Naive thymus-derived CD4-positive, alpha-beta T cell (primary cell): ENCODE results near the gene SECTM1. TPM values are rescaled to one million over a fixed set of nuclear protein-coding genes. Genes with fewer than 3 reads are reported as not detected.
A peak's percentile ranks its signal among the peaks of the same experiment; 100 is the strongest.

Experiments
- ATAC-seq: fragments of 150-1000 bp; cut with Tn5 transposase; 2 replicates; pipeline ENCODE4 v1.10.0; 2021; ENCODE audit warnings: mild to moderate bottlenecking, moderate library complexity
- CTCF ChIA-PET: fragments of 350-600 bp; sonication (Branson Sonifier 250); formaldehyde crosslinking; loops from one replicate; lab custom pipeline; 2021; ENCODE audit warnings: antibody characterized with exemption; lab: Charles Lee
- POLR2A ChIA-PET: fragments of 350-600 bp; sonication (Branson Sonifier 250); formaldehyde crosslinking; loops from one replicate; lab custom pipeline; 2021; ENCODE audit warnings: antibody characterized with exemption, inconsistent platforms; lab: Charles Lee
- DNase-seq, 9 donors: peaks; one replicate each; pipeline versions ENCODE4 v3.0.0 to v3.0.0-alpha.2; 2020 to 2022; ENCODE audit warnings: mixed read lengths in 1 of 9
- H3K27ac ChIP-seq: one replicate; pipeline ENCODE4 v1.7.0; 2013; ENCODE audit warnings: mild to moderate bottlenecking, low read depth, low read length, moderate library complexity
- H3K27me3 ChIP-seq, 2 donors: one replicate each; pipeline ENCODE4 v1.7.0; 2013; ENCODE audit warnings: low read length in 2 of 2, mild to moderate bottlenecking in 2 of 2, moderate library complexity in 2 of 2; ENCODE audit not compliant: control insufficient read depth in 2 of 2, insufficient read depth in 2 of 2
- H3K36me3 ChIP-seq, 3 experiments: 1 replicate in 2 of 3; 2 replicates in 1 of 3; pipeline ENCODE4 v1.7.0; 2013; ENCODE audit warnings: low read length in 3 of 3, mild to moderate bottlenecking in 3 of 3, moderate library complexity in 1 of 3; ENCODE audit not compliant: insufficient read depth in 3 of 3, control insufficient read depth in 2 of 3
- H3K4me1 ChIP-seq, 2 donors: one replicate each; pipeline ENCODE4 v1.7.0; 2013; ENCODE audit warnings: low read length in 2 of 2, mild to moderate bottlenecking in 2 of 2, moderate library complexity in 1 of 2; ENCODE audit not compliant: control insufficient read depth in 2 of 2, insufficient read depth in 2 of 2
- H3K4me3 ChIP-seq: 2 replicates; pipeline ENCODE4 v1.7.0; 2013; ENCODE audit warnings: mild to moderate bottlenecking, low read length
- H3K9me3 ChIP-seq, 3 experiments: 1 replicate in 2 of 3; 2 replicates in 1 of 3; pipeline ENCODE4 v1.7.0; 2013; ENCODE audit warnings: low read length in 3 of 3; ENCODE audit not compliant: control insufficient read depth in 2 of 3
- H3K27ac Mint-ChIP-seq, 9 donors: one replicate each; pipeline ENCODE4 v1.8.0; 2020 to 2022; ENCODE audit warnings: mixed read lengths in 9 of 9, mild to moderate bottlenecking in 8 of 9, moderate library complexity in 5 of 9, inconsistent platforms in 2 of 9
- H3K27me3 Mint-ChIP-seq, 5 donors: one replicate each; pipeline ENCODE4 v1.8.0; 2021 to 2022; ENCODE audit warnings: mixed read lengths in 5 of 5, mild to moderate bottlenecking in 1 of 5
- H3K36me3 Mint-ChIP-seq, 5 donors: one replicate each; pipeline ENCODE4 v1.8.0; 2020 to 2022; ENCODE audit warnings: mixed read lengths in 5 of 5, mild to moderate bottlenecking in 3 of 5, inconsistent platforms in 1 of 5
- H3K4me1 Mint-ChIP-seq, 7 donors: one replicate each; pipeline ENCODE4 v1.8.0; 2020 to 2022; ENCODE audit warnings: mixed read lengths in 7 of 7, mild to moderate bottlenecking in 3 of 7, inconsistent platforms in 1 of 7
- H3K4me3 Mint-ChIP-seq, 10 donors: one replicate each; pipeline ENCODE4 v1.8.0; 2020 to 2022; ENCODE audit warnings: mild to moderate bottlenecking in 10 of 10, mixed read lengths in 10 of 10, moderate library complexity in 6 of 10, inconsistent platforms in 2 of 10
- H3K9me3 Mint-ChIP-seq, 11 donors: one replicate each; pipeline ENCODE4 v1.8.0; 2020 to 2022; ENCODE audit warnings: mixed read lengths in 11 of 11, mild to moderate bottlenecking in 4 of 11, inconsistent platforms in 1 of 11, moderate library complexity in 1 of 11
- intact Hi-C, 2 donors: fragments of 100-400 bp; cut with micrococcal nuclease; formaldehyde crosslinking; loops; one replicate each; pipeline ENCODE4 v1.15.1; 2023
- polyA plus RNA-seq, 2 donors: library from polyadenylated mRNA; unstranded; fragments of 300-500 nt; fragmentation: Illumina TruSeq; gene quantifications; one replicate each; pipeline ENCODE4 v1.2.3, GENCODE V29; 2021
- total RNA-seq, 6 experiments: library from RNA in 5 of 6; stranded (reverse) in 5 of 6; gene quantifications; 1 replicate in 5 of 6; 2 replicates in 1 of 6; pipeline ENCODE4 v1.2.3 and lab custom pipeline; 2021 to 2026

The SECTM1 gene
- total and polyA plus RNA-seq, 7 experiments from 2014 or later, result 1.5 to 32.4 (median 3.2) TPM

- intact Hi-C loops, result no loop called here
Observed at GRCh38 chr17:82328141-82328993, 5.2 kb downstream of the SECTM1 start.

GRCh38 chr17:82327757-82328140 is 5.8 kb downstream of the SECTM1 start:
- no peaks in the 10 kb centered on the region for H3K9me3 Mint-ChIP-seq
- peak overlapping the region in 1 of 9 donors; percentile 67 for H3K27ac Mint-ChIP-seq
- peaks cover 0 to 1% (median 0%) of the 10 kb centered on the region in 5 donors for H3K27me3 Mint-ChIP-seq
- no peaks in the 10 kb centered on the region for H3K9me3 ChIP-seq
- POLR2A ChIA-PET, result no interaction called here
- H3K4me3 Mint-ChIP-seq, result no peak overlapping the region
- H3K4me1 ChIP-seq, result peaks cover 3 to 4% of the 10 kb centered on the region in 2 donors
- DNase-seq (no peak), ATAC-seq (no peak)
- H3K4me1 Mint-ChIP-seq, result peaks cover 4 to 18% (median 10%) of the 10 kb centered on the region in 7 donors
- H3K4me3 ChIP-seq, result no peak overlapping the region
- H3K27me3 ChIP-seq, result no peaks in the 10 kb centered on the region
- intact Hi-C loops, result no loop called here
- H3K36me3 Mint-ChIP-seq, result no peaks in the 10 kb centered on the region
- no peaks in the 10 kb centered on the region for H3K36me3 ChIP-seq
- no peak overlapping the region for H3K27ac ChIP-seq
- CTCF ChIA-PET, result interaction anchor here (0.8 to 1.4 kb wide), 2 partner anchors 24 to 322 kb away, joined by 4 to 5 read pairs; no protein-coding TSS in a partner anchor

More at GRCh38 chr17:82328141-82328993, 5.2 kb downstream of the SECTM1 start:
- Histone ChIP-seq H3K27ac (no peak overlapping the region), H3K4me3 (no peak overlapping the region), H3K9me3 (no peaks in the 10 kb centered on the region), H3K4me1 (peaks cover 4 to 9% of the 10 kb centered on the region in 2 donors), H3K27me3 (no peaks in the 10 kb centered on the region), H3K36me3 (no peaks in the 10 kb centered on the region)
- POLR2A ChIA-PET, result no interaction called here
- Mint-ChIP-seq H3K27me3 (peaks cover 0 to 4% (median 0%) of the 10 kb centered on the region in 5 donors), H3K9me3 (no peaks in the 10 kb centered on the region), H3K4me3 (no peak overlapping the region), H3K27ac (no peak overlapping the region), H3K36me3 (no peaks in the 10 kb centered on the region), H3K4me1 (peaks cover 7 to 22% (median 14%) of the 10 kb centered on the region in 7 donors)
- CTCF ChIA-PET, result interaction anchor here (0.8 to 1.4 kb wide), 2 partner anchors 25 to 322 kb away, joined by 4 to 5 read pairs; no protein-coding TSS in a partner anchor
- ATAC-seq (no peak), DNase-seq (no peak)

GRCh38 chr17:82327289-82327688 is 6.3 kb downstream of the SECTM1 start:
- DNase-seq, result no peak
- Mint-ChIP-seq H3K9me3 (no peaks in the 10 kb centered on the region), H3K4me1 (peaks cover 0 to 19% (median 7%) of the 10 kb centered on the region in 7 donors), H3K27me3 (no peaks in the 10 kb centered on the region), H3K27ac (peak overlapping the region in 1 of 9 donors; percentile 67), H3K36me3 (no peaks in the 10 kb centered on the region), H3K4me3 (no peak overlapping the region)
- CTCF ChIA-PET, result interaction anchor here (0.8 to 1.4 kb wide), 2 partner anchors 24 to 323 kb away, joined by 4 to 5 read pairs; no protein-coding TSS in a partner anchor
- no peaks in the 10 kb centered on the region for H3K4me1 ChIP-seq
- intact Hi-C loops, result no loop called here
- no peaks in the 10 kb centered on the region for H3K36me3 ChIP-seq
- no peak overlapping the region for H3K27ac ChIP-seq
- no peaks in the 10 kb centered on the region for H3K9me3 ChIP-seq
- H3K27me3 ChIP-seq, result no peaks in the 10 kb centered on the region
- POLR2A ChIA-PET, result interaction anchor here (1.8 kb wide), 1 partner anchor 29 kb away, joined by 4 read pairs; no protein-coding TSS in a partner anchor
- H3K4me3 ChIP-seq, result no peak overlapping the region
- ATAC-seq, result no peak

GRCh38 chr17:82325286-82326180 is 8.0 kb downstream of the SECTM1 start:
- peaks cover 7 to 12% of the 10 kb centered on the region in 2 donors for H3K4me1 ChIP-seq
- Mint-ChIP-seq H3K4me1 (peaks cover 0 to 29% (median 15%) of the 10 kb centered on the region in 7 donors), H3K4me3 (peak overlapping the region in 1 of 10 donors; percentile 7), H3K36me3 (no peaks in the 10 kb centered on the region), H3K9me3 (no peaks in the 10 kb centered on the region), H3K27ac (peak overlapping the region in 4 of 9 donors; percentile 22 to 78 (median 54)), H3K27me3 (no peaks in the 10 kb centered on the region)
- H3K4me3 ChIP-seq, result no peak overlapping the region
- CTCF ChIA-PET, result interaction anchor here (1.0 to 1.3 kb wide), 4 partner anchors 24 to 90 kb away, joined by 3 to 5 read pairs (median 4); no protein-coding TSS in a partner anchor
- H3K27ac ChIP-seq, result no peak overlapping the region
- POLR2A ChIA-PET, result interaction anchor here (0.5 to 1.8 kb wide), 4 partner anchors 8 to 87 kb away, joined by 3 to 5 read pairs (median 4); partner anchors contain the start of genes CD7 and SECTM1
- H3K27me3 ChIP-seq, result no peaks in the 10 kb centered on the region
- intact Hi-C loops, result no loop called here
- ATAC-seq, result no peak
- no peak for DNase-seq
- H3K36me3 ChIP-seq, result no peaks in the 10 kb centered on the region
- H3K9me3 ChIP-seq, result no peaks in the 10 kb centered on the region

- Mint-ChIP-seq H3K36me3 (no peaks in the 10 kb centered on the region), H3K4me3 (peak overlapping the region in 1 of 10 donors; percentile 7), H3K27me3 (no peaks in the 10 kb centered on the region), H3K9me3 (no peaks in the 10 kb centered on the region), H3K27ac (peak overlapping the region in 6 of 9 donors; percentile 15 to 83 (median 69)), H3K4me1 (peaks cover 0 to 29% (median 16%) of the 10 kb centered on the region in 7 donors)
- DNase-seq (no peak), ATAC-seq (no peak)
- ChIA-PET CTCF (interaction anchor here (1.2 to 1.3 kb wide), 3 partner anchors 24 to 89 kb away, joined by 3 to 4 read pairs (median 4); no protein-coding TSS in a partner anchor), POLR2A (interaction anchor here (1.6 to 5.3 kb wide), 2 partner anchors 9 to 23 kb away, joined by 5 to 34 read pairs; partner anchors contain the start of gene SECTM1)
- H3K27ac ChIP-seq, result no peak overlapping the region
- peaks cover 7 to 12% of the 10 kb centered on the region in 2 donors for H3K4me1 ChIP-seq
- no peak overlapping the region for H3K4me3 ChIP-seq
- no peaks in the 10 kb centered on the region for H3K9me3 ChIP-seq
- intact Hi-C loops, result no loop called here
- H3K27me3 ChIP-seq, result no peaks in the 10 kb centered on the region
- no peaks in the 10 kb centered on the region for H3K36me3 ChIP-seq
Observed at GRCh38 chr17:82324566-82325285, 8.8 kb downstream of the SECTM1 start.
